HG03354 (cell line): ENCODE measurements around the gene VWA5B1.

Source experiments
- ATAC-seq: cut with Tn5 transposase; IDR thresholded peaks from one replicate; pipeline ENCODE4 v1.9.1; 2021; ENCODE audit warnings: mild to moderate bottlenecking; ENCODE audit not compliant: unreplicated experiment, poor library complexity, severe bottlenecking

VWA5B1 gene

GRCh38 chr1:20359451-20360330 lies 69.0 kb downstream of the VWA5B1 start:
- no peak for ATAC-seq

DNA sequence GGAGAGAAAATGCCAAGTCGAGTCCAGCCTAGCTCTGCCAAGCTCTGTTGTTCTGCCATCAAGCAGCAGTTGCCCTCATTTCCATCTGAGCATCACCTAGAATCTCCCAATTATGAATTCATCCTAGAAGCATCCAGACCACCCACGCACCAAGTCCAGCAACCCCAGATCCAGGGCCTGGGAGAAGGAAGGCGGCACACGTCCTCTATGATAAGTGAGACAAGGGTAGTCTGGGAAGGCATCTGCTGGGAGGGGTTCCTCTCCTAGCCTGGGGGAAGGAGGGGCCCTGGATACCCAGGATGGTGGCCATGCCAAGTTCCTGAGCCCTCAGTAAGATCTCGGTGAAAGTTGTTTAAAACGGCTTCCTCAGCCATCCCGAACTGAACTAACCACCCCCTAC lies 70.7 kb downstream of the VWA5B1 start:
- no peak for ATAC-seq

DNA sequence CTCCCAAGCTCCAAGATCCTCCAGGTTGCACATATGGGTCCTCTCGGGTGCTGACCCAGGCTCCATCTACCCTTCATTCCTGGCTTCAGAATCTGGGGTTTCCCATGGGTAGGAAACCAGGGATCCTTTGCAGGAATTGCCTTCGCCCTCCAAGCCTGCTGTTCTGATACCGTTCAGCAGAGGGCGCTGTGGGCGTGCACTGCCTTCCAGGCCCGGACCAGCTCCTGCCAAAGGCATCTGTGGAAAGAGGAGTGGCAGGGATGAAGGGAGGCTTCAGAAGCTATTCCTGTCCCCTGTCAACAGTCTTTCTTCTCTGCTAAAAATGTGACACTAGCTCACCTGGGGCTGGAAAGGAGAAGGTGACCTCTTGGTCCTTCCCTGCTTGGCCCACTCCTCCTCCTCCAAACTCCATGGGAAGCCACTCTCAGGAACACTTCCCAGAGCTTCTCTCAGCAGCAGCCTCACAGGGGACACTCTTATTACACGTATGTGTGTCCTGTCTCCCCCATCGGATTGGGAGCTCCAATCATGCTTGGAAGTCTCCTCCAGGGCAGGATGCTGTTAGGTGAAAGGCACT lies 71.2 kb downstream of the VWA5B1 start:
- ATAC-seq = no peak

DNA sequence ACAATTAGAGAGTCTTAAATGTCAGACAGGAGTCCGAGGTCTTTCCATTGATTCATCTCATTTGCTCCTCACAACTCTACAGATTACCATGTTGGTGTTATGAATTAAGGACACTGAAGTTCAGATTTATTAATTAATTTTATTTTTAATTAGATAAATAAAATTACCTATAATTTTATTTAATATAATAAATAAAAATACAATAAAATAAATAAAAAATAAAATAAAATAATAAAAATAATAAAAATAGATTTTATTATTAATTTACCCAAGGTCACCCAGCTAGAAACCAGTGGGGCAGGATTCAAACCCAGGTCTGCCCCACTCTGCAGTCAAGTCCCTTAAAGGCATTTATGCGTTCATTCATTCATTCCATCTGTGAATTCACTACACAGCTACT lies 72.2 kb downstream of the VWA5B1 start:
- no peak for ATAC-seq

DNA sequence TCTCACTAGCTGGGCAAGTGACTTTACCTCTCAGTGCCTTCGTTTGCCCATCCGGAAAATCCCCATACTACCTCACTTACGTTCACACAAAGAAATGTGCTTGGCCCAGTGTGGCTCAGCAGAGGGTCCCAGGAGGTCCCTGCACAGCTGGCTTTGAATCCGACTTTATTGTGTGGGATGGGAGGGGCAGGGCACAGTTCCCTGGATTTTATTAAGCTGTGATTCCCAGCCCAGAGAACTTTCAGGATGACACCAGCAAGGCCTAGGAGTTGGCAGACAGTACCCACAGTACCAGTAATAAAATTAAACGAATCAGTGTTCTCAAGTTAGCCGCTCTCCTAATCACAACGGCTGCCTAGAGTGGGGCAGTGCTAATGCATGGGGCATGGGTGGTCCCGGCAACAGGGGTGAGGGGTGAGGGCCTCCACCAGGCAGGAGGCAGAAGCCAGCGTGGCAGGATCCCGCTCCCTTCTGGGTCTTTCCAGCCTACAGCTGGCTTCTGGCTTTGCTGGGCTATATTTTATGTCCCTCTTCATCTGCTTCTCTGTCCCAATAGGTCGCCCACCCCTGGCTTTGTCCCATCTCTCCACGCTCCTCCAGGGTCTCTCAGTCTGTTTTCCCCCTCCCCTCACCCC lies 74.9 kb downstream of the VWA5B1 start:
- ATAC-seq = no peak

DNA sequence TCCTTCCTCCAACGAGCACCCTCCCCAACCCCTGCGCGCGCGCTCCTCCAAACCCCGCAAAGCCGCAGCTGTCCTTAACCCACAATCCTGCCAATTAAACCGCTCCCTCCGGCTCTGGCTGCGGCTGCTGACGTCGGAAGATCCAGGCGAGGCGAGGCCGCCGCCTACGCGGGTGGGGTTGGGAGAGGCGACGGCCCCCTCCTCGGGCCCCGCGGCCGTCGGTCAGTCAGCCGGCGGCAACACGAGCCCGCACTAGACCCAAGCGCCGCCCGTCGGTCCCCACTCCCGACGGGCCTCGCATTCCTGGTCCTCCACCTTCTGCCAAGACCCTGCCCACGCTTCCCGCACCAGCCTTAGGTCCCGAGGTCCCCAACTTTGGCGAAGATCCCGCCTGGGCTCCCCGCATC lies 75.4 kb downstream of the VWA5B1 start:
- ATAC-seq = no peak

DNA sequence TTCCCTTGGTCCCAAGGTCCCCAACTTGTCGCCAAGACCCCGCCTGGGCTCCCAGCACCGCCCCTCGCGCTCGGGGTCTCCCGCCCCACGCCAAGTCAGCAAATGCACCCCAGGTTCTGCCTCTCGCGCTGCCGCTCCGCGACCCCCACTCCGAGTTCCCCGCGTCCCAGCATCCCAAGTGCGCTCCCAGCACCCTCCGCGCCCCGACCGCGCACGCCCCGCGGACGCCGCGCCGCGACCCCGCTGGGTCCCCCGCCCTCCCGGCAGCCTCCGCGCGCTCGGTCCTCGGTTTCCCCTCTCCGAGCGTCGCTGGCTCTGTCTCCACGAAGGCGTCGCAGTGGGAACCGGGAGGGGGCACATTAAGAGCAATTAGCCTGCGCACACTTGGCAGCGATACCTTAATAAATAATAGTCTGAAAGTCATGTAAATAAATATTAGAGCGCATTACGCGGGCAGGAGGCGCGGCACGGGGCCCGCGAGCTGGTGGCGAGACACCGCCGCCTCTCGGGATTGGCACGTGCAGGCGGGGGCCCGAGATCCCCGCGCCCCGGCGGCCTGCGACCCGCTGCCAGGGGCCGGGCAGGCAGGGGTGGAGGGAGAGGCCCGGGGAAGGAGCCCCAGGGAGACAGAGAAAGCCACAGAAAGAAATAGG lies 75.9 kb downstream of the VWA5B1 start:
- no peak for ATAC-seq

DNA sequence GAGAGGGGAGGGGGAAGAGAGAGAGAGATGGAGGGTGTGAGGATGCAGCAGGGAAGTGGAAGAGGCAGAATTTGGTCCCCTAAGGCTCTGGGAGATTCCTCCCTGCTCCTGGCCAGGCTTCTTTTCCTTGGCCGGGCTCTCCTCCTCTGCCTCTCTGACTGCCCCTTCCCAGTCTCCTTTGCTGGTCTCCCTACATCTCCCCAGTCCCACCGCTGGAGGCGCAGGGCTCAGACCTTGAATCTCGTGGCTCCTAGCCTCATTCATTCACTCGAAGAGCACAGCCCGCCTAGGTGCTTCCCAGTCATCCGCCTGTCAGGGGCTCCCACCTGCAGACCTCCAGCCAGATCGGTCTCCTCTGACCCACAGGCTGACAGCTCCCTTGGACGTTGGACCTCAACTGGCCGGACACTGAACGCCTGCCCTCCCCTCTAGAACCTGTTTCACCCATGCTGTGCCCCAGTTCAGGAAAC lies 76.5 kb downstream of the VWA5B1 start:
- no peak for ATAC-seq

DNA sequence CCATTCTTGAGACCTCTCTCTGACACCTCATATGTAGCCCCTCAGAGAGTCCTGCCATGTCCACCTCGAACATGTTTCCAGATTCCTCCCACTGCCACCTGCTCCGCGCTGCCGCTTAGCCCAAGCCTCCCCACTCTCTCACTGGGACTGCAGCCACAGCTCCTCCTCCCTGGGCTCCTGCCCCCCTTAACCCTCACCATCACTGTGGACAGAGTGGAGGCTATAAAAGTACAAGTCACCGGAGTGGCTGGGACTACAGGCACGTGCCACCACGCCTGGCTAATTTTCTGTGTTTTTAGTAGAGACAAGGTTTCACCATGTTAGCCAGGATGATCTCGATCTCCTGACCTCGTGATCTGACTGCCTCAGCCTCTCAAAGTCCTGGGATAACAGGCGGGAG lies 77.0 kb downstream of the VWA5B1 start:
- no peak for ATAC-seq

- no peak for ATAC-seq
Observed at GRCh38 chr1:20368866-20369470, 78.3 kb downstream of the VWA5B1 start.

DNA sequence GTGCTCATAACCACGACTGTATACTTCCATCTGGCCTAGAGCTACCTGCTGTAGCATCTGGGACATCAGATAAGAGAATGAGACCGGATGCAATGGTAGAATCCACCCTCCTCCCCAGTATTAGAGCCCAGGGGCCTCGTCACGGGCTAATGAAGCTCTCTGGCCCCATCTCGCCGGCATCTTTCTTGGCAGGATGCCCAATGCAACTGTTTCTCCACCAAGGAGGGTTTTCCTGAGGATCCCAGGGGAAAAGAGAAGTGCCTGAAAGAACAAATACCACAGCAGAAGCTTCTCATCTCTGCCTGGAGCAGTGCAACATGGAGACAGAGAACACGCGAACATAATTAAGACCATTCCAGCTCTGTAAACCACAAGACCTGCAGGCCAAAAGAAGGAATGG lies 80.0 kb downstream of the VWA5B1 start:
- ATAC-seq = no peak

- no peak for ATAC-seq
Observed at GRCh38 chr1:20371411-20371810, 80.7 kb downstream of the VWA5B1 start.

DNA sequence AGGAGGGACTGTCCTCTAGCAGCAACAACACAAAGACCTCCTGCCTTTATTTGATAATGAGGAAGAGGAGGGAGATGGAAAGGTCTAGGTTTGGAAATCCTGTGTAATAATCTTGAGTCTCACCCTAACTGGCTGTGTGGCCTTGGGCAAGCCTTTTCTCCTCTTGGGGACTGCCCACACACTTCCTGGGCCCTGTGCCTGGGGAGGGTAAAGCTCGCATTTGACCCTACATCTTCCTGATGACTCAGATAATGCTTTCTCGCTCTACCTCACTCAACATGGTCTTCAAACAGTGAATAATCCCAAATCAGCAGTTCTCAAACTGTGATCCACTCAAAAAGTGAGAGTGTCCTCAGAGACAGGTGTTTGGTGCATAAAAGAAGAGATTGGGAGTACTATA lies 81.2 kb downstream of the VWA5B1 start:
- ATAC-seq = no peak

- no peak for ATAC-seq
Observed at GRCh38 chr1:20372676-20373075, 82.0 kb downstream of the VWA5B1 start.

DNA sequence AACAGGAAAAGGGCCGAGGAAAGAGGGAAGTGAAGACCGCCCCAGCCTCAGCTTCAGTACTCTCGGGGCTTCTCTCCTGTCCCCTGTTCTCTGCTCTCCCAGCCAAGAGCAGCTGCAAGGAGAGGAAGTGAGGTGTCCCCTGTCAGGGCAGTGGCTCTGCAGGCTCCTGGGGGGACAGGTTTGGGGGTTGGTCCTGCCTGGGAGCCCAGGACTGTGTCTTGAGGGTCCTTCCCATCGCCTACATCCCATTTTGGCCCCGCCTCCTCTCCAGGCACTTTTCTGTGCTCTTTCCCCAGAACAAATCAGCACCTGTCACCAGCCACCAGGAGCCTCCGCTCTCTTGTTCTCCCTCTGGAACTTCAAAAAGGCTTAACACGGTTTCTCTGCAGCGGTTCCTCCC lies 82.6 kb downstream of the VWA5B1 start:
- no peak for ATAC-seq

DNA sequence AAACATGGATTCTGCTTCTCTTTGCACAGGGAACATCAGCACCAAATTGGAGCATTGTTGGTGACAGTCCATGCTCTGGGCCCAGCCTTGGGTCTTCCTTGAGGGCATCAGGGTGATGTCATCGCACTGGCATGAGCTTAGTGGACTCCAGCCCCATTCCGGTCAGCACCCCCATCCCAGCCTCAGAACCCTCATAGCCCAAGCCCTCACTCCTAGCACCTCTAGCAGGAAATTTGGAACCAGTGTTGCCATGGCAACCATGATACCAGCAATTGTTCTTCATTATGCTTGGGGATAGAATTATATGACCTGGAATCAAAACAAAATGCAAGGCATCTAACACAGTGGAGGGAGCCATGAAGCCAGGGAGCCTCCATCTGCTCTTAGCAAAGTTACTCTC lies 83.1 kb downstream of the VWA5B1 start:
- ATAC-seq = no peak

DNA sequence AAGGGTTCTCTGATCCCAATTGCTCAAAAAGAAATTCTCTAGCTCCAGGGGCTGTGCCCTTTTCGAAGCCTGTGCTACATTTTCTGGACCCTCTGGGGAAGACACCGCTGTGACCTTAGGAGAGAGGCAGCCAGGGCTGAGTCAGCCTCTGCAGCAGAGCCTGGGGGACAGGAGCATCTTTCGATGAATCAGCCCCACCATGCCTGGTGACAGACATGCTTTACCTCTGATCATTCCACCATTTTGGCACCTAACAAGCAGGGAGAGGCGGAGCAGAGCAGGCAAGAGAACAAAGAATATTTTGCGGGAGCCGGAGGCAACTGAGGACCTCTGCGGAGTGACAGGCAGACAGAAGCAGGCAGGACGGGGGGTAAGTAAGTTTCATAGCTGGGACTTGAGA lies 84.9 kb downstream of the VWA5B1 start:
- no peak for ATAC-seq

DNA sequence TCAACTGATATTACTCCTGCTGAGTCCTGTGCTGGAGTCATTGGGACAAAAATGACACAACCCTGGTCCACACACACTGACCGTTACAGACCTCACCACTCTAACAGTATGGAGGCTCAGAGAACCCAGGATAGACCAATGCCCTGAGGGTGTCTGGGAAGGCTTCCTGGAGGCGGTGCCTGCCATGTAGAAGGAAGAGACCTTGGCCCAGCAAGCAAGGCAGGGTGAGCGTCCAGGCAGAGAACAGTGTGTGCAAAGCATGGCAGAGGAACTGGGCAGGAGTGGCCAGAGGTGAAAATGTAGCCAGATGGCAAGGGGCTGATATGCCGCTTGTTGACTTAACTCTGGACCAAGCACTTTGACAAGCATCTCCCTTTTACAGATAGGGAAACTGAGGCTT lies 85.5 kb downstream of the VWA5B1 start:
- ATAC-seq = no peak

- no peak for ATAC-seq
Observed at GRCh38 chr1:20376880-20377494, 86.3 kb downstream of the VWA5B1 start.
